Mesothelial cell of epicardium (in vitro differentiated cells): ENCODE data around the gene ERCC3. TPM values are rescaled to one million over a fixed set of nuclear protein-coding genes. Genes with fewer than 3 reads are reported as not detected.
"Not testable (repeated sequence)": the region's sequence is repeated elsewhere in the genome, so short reads cannot be mapped to it uniquely, and the experiment has no call there.

ENCODE experiments used
- DNase-seq, 2 experiments: peaks; one replicate each; pipeline ENCODE4 v3.0.0; 2021; ENCODE audit warnings: low spot score in 2 of 2; ENCODE audit not compliant: unreplicated experiment in 2 of 2
- H3K27ac Mint-ChIP-seq: 2 replicates; pipeline ENCODE4 v1.8.0; 2021; ENCODE audit warnings: mixed read lengths
- H3K27me3 Mint-ChIP-seq: 2 replicates; pipeline ENCODE4 v1.8.0; 2021; ENCODE audit warnings: low read depth, mixed read lengths
- H3K36me3 Mint-ChIP-seq: 2 replicates; pipeline ENCODE4 v1.8.0; 2021; ENCODE audit warnings: mixed read lengths
- H3K4me1 Mint-ChIP-seq: 2 replicates; pipeline ENCODE4 v1.8.0; 2021; ENCODE audit warnings: mixed read lengths
- H3K4me3 Mint-ChIP-seq: 2 replicates; pipeline ENCODE4 v1.8.0; 2021; ENCODE audit warnings: mild to moderate bottlenecking, moderate library complexity, mixed read lengths
- H3K9me3 Mint-ChIP-seq: 2 replicates; pipeline ENCODE4 v1.8.0; 2021; ENCODE audit warnings: mixed read lengths
- total RNA-seq: library from RNA; stranded (reverse); gene quantifications from 3 replicates; pipeline ENCODE4 v1.2.1, GENCODE V29; 2021
- TF ChIP-seq, protein P1 (sequence below): fragments of 200-600 bp; sonication (generic); IDR thresholded peaks from one replicate; pipeline ENCODE4 v1.5.0; 2021; ENCODE audit warnings: antibody characterized with exemption; ENCODE audit not compliant: unreplicated experiment

The ERCC3 gene
- total RNA-seq, 1 donor from 2014 or later: 62.6 TPM

DNA sequence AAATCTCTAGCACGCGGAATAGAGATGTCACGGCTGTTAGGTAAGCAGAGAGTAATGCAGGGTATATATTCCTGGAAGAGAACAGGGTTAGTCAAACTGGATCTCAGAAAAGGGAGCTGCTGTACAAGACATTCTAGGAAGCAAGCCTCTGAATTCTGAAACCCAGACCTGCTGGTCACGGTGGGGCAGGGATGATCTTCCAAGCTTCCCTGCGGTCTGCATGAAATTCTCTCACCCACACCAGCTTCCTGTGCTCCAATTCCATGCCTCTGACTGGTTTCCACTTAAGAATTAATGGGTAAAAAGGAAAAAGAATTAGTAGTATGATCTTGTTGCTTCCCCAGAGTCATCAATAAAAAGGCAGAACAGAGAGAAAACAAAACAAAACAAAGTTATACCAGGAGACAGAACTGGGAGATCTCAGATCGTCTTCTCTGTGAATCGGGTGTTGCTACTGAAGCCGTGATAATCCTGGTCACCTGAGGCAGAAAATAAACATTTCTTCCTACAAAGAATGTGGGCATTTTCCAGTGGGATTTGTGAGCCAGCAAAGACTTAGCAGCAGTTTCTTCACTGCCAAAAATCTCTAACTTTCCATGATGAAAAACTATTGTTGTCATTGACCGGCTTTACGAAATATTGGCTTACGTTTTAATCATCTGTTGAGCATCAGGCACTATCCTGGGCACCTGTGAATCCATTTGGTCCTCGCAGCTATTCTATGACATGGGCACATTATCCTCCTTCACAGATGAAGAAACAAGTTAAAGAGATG is 68.6 kb downstream of the ERCC3 start:
- H3K27ac Mint-ChIP-seq: no peak overlapping the region
- no peaks in the 10 kb centered on the region for H3K36me3 Mint-ChIP-seq
- no peaks in the 10 kb centered on the region for H3K9me3 Mint-ChIP-seq
- no peak for DNase-seq
- H3K4me1 Mint-ChIP-seq: peaks cover 20% of the 10 kb centered on the region
- peaks cover 33% of the 10 kb centered on the region for H3K27me3 Mint-ChIP-seq
- TF ChIP-seq, protein P1, sequence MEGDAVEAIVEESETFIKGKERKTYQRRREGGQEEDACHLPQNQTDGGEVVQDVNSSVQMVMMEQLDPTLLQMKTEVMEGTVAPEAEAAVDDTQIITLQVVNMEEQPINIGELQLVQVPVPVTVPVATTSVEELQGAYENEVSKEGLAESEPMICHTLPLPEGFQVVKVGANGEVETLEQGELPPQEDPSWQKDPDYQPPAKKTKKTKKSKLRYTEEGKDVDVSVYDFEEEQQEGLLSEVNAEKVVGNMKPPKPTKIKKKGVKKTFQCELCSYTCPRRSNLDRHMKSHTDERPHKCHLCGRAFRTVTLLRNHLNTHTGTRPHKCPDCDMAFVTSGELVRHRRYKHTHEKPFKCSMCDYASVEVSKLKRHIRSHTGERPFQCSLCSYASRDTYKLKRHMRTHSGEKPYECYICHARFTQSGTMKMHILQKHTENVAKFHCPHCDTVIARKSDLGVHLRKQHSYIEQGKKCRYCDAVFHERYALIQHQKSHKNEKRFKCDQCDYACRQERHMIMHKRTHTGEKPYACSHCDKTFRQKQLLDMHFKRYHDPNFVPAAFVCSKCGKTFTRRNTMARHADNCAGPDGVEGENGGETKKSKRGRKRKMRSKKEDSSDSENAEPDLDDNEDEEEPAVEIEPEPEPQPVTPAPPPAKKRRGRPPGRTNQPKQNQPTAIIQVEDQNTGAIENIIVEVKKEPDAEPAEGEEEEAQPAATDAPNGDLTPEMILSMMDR: no peak
- no peak overlapping the region for H3K4me3 Mint-ChIP-seq

DNA sequence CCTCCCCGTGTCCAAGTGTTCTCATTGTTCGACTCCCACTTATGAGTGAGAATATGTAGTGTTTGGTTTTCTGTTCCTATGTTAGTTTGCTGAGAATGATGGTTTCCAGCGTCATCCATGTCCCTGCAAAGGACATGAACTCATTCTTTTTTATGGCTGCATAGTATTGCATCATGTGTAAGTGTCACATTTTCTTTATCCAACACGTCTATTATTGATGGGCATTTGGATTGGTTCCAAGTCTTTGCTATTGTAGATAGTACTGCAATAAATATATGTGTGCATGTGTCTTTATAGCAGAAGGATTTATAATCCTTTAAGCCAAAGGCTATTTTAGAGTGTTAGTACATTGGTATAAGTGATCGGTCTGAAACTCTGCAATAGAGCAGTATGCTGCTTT is 69.8 kb downstream of the ERCC3 start:
- DNase-seq, H3K36me3 Mint-ChIP-seq, H3K4me3 Mint-ChIP-seq, H3K9me3 Mint-ChIP-seq, H3K27ac Mint-ChIP-seq: not testable (repeated sequence)
- peaks cover 36% of the 10 kb centered on the region for H3K27me3 Mint-ChIP-seq
- H3K4me1 Mint-ChIP-seq: peaks cover 22% of the 10 kb centered on the region

DNA sequence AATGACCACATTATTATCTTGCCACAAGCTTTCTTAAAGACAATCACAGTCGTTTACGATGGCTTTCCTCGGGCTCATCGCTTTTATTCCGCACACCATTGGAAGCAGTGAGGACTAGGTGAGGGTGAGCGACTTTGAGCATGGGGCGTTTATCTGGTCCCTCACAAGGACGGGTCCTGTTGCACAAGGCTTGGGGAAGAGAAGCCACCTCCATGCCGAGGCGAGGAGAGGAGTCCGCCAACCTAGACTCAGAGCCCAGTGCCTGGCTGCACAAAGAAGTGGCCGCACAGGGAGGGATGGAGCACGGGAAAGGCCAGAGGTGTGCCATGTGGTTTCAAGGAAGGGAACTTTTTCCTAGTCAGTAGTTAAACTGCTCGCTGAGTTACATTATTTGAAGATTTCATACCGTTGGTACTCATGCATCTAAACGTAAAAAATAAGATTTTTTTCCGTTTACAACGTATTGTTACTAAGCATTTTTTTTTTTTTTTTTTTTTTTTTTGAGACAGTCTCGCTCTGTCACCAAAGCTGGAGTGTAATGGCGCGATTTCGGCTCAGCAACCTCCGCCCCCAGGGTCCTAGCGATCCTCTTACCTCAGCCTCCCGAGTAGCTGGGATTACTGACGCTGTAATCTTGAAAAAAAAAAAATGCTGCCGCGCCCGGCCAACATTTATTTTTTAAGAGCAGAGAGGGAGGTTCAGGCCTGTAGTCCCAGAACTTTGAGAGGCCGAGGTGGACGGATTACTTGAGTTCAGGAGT is 73.0 kb downstream of the ERCC3 start:
- Mint-ChIP-seq H3K27me3 (peaks cover 49% of the 10 kb centered on the region), H3K27ac (peak overlapping the region; percentile 95), H3K9me3 (peaks cover 12% of the 10 kb centered on the region), H3K4me1 (peaks cover 21% of the 10 kb centered on the region), H3K36me3 (no peaks in the 10 kb centered on the region), H3K4me3 (peak overlapping the region; percentile 94)
- no peak for DNase-seq
- TF ChIP-seq, protein P1: no peak

DNA sequence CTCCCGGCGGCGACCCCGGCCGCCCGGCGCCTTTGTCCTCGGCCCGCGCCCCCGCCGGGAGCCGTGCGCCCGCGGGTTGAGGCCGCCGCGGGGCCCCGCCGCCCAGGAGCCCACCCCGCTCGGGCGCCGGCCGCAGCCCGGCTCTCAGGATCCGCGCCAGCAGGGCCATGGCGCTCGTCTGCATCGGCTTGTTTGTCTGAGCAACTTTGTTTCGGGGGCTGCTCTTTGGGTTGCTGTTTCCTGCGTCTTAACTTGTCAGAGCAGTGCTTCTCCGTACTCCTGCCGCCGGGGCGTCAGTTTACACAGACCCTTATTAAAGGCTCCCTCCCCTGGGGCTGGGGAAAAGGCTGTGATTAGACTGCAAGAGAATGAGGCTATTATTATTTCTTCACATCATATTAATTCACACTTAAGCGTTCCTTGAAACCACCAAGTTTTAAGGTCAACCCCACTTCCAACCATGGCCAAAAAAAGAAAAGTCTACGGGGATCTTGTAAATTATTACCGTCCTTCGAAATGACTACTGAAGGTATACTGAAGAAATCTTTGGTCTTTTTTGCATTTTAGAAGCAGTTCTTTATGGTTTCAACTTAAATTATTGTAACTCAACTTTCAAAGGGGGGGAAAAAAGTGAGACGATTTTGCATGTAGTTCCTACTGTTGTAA is 73.7 kb downstream of the ERCC3 start, which contains the start of gene CYP27C1:
TSS of gene CYP27C1 (minus strand) at position 198 of the 666 bp plus-strand sequence. CDS start at position 169, 29 bp downstream.
- Mint-ChIP-seq H3K27me3 (peaks cover 42% of the 10 kb centered on the region), H3K36me3 (no peaks in the 10 kb centered on the region), H3K9me3 (peaks cover 12% of the 10 kb centered on the region), H3K4me3 (peak within 1 kb of the TSS; percentile 94), H3K4me1 (peaks cover 18% of the 10 kb centered on the region), H3K27ac (peak within 1 kb of the TSS; percentile 95)
- TF ChIP-seq, protein P1: no peak
- peak; percentile 34 to 54 for DNase-seq

DNA sequence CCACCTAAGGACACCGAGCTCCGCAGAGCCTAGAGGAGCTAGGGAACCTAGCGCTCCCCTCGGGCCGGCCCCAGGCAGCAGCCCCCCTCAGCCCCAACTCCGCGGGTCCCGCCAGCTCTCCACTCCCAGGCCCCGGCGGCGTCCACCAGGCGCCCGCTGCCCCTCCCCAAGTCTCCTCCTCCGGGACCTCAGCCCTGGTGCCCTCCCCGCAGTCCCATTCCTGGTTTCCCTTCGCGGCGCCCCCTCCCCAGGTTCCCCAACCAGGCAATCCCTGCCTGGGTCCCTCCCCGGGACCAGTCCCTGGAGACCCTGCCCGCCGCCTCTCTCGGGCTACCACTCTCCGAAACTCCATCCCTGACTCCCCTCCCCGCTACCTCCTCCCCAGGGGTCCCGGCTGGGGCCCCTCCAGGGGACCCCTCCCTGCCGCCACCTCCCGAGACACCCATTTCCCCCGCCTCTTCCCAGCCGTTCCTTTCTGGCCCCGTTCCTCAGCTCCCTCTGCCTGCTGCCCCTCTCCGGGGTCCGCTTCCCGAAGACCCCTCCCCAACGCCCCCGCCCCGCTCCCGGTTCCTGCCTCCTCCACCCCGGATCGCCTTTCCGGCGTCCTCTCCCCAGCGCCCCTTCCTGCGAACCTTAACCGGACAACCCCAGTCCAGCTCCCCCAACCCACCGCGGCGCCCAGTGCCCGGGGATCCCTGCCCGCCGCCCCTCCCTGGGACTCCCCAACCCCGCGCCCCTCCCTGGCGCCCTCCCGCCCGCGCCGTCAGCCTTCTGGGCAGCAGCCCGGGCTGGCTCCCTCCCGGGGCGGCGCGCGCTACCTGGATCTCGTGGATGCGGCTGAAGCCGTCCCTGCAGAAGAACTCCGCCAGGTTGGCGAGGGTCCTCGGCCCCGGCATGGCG is 74.5 kb downstream of the ERCC3 start:
- peak; percentile 44 to 66 for DNase-seq
- H3K9me3 Mint-ChIP-seq: peaks cover 12% of the 10 kb centered on the region
- peaks cover 36% of the 10 kb centered on the region for H3K27me3 Mint-ChIP-seq
- TF ChIP-seq, protein P1: no peak
- no peaks in the 10 kb centered on the region for H3K36me3 Mint-ChIP-seq
- peaks cover 18% of the 10 kb centered on the region for H3K4me1 Mint-ChIP-seq
- peak overlapping the region; percentile 80 for H3K4me3 Mint-ChIP-seq
- H3K27ac Mint-ChIP-seq: peak overlapping the region; percentile 67
